Tibial artery (tissue), 4 donors: ENCODE data around the gene KDM4B.

Source experiments
- DNase-seq, 2 donors: peaks; one replicate each; pipeline ENCODE4 v3.0.0-alpha.2; 2019
- H3K27ac ChIP-seq, 2 donors: fragments of 200-600 bp; sonication (generic) in 1 of 2; 1 replicate in 1 of 2; 2 replicates in 1 of 2; pipeline ENCODE4 v1.5.1; 2018 to 2019; ENCODE audit warnings: mild to moderate bottlenecking in 1 of 2
- H3K27me3 ChIP-seq, 2 donors: fragments of 200-600 bp; sonication (generic) in 1 of 2; one replicate each; pipeline versions ENCODE4 v1.5.1 to v1.6.0; 2016 to 2019
- H3K36me3 ChIP-seq, 3 donors: fragments of 200-600 bp; sonication (generic) in 2 of 3; one replicate each; pipeline ENCODE4 v1.5.1; 2016 to 2019; ENCODE audit warnings: mild to moderate bottlenecking in 2 of 3
- H3K4me1 ChIP-seq, 4 donors: fragments of 200-600 bp; sonication (generic) in 2 of 4; 1 replicate in 3 of 4; 2 replicates in 1 of 4; pipeline ENCODE4 v1.5.1; 2016 to 2019
- H3K4me3 ChIP-seq, 2 donors: fragments of 200-600 bp; sonication (generic) in 1 of 2; 1 replicate in 1 of 2; 2 replicates in 1 of 2; pipeline ENCODE4 v1.5.1; 2018 to 2019; ENCODE audit warnings: mild to moderate bottlenecking in 2 of 2
- H3K9me3 ChIP-seq, 3 donors: fragments of 200-600 bp; sonication (generic) in 1 of 3; one replicate each; pipeline ENCODE4 v1.5.1; 2016 to 2019
- intact Hi-C: fragments of 100-400 bp; cut with DNase I; formaldehyde crosslinking; loops from one replicate; pipeline ENCODE4 v1.15.0; 2023; ENCODE audit warnings: low total_unique reads
- TF ChIP-seq, protein P1 (sequence below), 2 experiments: fragments of 200-600 bp in 1 of 2; fragments of 450-650 bp in 1 of 2; IDR thresholded peaks; one replicate each; pipeline ENCODE4 v1.5.1; 2017 to 2019; ENCODE audit warnings: antibody characterized with exemption in 2 of 2, mild to moderate bottlenecking in 1 of 2, moderate library complexity in 1 of 2

The KDM4B gene

DNA sequence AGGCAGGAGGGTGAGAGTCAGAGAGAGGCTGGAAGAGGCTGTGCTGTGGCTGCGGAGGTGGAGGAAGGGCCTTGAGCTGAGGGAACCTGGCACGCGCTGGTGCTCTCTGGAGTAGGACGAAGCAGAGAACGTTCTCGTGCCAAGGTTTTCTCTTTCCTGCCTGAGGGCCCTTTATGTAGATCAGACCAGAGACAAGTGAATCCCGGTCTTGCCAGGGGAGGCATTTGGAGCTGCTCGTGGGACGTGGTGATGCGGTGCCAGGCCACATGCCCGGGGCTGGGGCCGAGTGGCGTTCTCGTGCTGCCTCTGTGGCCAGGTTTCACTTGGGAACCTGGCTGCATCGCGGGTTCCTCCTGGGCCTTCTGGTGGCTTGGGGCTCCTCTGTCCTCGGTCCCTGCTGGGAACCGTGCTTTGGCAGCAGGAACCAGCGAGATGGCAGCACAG lies 54.2 kb downstream of the KDM4B start:
- H3K27ac ChIP-seq: no peak overlapping the region
- no peak overlapping the region for H3K4me3 ChIP-seq
- peaks cover 0 to 29% (median 8%) of the 10 kb centered on the region in 4 donors for H3K4me1 ChIP-seq
- no peak for DNase-seq
- no peaks in the 10 kb centered on the region for H3K27me3 ChIP-seq
- no peaks in the 10 kb centered on the region for H3K9me3 ChIP-seq
- intact Hi-C loops: no loop called here
- H3K36me3 ChIP-seq: peaks cover 0 to 8% (median 8%) of the 10 kb centered on the region in 3 donors
- TF ChIP-seq, protein P1, sequence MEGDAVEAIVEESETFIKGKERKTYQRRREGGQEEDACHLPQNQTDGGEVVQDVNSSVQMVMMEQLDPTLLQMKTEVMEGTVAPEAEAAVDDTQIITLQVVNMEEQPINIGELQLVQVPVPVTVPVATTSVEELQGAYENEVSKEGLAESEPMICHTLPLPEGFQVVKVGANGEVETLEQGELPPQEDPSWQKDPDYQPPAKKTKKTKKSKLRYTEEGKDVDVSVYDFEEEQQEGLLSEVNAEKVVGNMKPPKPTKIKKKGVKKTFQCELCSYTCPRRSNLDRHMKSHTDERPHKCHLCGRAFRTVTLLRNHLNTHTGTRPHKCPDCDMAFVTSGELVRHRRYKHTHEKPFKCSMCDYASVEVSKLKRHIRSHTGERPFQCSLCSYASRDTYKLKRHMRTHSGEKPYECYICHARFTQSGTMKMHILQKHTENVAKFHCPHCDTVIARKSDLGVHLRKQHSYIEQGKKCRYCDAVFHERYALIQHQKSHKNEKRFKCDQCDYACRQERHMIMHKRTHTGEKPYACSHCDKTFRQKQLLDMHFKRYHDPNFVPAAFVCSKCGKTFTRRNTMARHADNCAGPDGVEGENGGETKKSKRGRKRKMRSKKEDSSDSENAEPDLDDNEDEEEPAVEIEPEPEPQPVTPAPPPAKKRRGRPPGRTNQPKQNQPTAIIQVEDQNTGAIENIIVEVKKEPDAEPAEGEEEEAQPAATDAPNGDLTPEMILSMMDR (IDR thresholded peaks at IDR 0.05): no peak

DNA sequence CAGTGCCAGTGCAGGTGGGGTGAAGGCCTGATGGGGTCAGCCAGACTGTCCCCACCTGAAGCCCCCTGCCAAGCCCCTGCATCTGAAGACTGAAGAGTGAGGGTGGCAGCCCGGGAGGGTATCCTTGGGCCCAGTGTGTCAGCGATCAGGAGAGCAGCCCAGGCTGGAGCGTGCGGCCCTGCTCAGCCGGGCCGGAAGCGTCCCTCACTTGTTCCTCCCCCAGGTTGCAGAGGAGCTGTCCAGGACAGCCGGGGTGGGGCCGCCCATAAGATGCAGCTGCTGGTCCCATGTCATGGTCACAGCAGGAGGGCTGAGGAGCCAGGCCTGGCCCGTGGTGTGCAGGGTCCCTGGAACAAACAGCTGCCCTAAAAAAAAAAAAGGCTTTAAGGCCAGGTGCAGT lies 55.4 kb downstream of the KDM4B start:
- Histone ChIP-seq H3K27ac (no peak overlapping the region), H3K4me1 (peaks cover 0 to 24% (median 8%) of the 10 kb centered on the region in 4 donors), H3K9me3 (no peaks in the 10 kb centered on the region), H3K4me3 (no peak overlapping the region), H3K27me3 (no peaks in the 10 kb centered on the region), H3K36me3 (no peaks in the 10 kb centered on the region)
- no peak for DNase-seq
- intact Hi-C loops: no loop called here
- TF ChIP-seq, protein P1 (IDR thresholded peaks at IDR 0.05): no peak

DNA sequence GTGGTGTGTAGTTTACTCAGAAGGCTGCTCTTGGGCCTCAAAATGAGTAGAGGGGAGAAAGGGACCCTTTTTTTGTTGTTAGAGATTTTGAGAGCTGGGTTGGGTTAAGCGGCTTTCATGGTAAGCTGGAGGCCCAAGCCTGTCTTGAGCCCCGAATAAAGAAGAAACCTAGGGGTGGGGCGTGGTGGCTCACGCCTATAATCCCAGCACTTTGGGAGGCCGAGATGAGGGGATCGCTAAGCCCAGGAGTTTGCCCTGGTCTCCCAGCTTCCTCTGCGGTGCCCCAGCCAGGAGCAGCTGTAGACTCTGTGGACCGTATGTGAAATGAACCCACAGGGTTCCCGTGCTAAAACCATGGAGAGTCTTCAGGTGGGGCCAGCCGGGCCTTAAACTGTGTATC lies 56.1 kb downstream of the KDM4B start:
- TF ChIP-seq, protein P1 (IDR thresholded peaks at IDR 0.05): no peak
- H3K4me3 ChIP-seq: no peak overlapping the region
- H3K36me3 ChIP-seq: no peaks in the 10 kb centered on the region
- H3K27ac ChIP-seq: no peak overlapping the region
- no peak for DNase-seq
- intact Hi-C loops: no loop called here
- no peaks in the 10 kb centered on the region for H3K9me3 ChIP-seq
- no peaks in the 10 kb centered on the region for H3K27me3 ChIP-seq
- H3K4me1 ChIP-seq: peaks cover 0 to 28% (median 8%) of the 10 kb centered on the region in 4 donors

DNA sequence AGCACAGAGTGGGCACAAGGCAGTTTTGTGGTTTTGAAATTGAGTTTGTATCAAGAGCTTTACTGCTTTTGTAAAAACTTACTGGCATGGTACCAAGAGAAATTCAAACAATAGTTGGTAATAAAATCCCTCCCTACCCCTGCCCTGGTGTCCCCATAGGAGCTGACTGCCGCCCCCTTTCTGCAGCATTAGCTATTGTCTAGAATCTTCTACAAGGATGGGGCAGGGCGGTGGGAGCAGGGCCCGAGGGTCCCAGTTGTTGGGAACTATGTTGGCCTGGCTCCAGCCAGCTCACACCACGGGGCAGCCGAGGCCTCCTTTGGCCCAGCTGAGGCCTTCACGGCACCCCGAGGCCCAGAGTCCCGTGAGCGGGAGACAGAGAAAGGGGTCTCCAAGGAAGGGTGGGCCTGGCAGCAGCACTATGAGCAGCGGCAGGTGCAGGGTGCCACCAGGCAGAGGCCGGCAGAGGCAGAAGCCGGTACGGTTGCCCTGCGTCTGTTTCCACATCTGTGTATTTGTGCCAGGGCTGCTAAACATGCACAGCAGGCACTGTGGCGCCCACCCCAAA lies 57.9 kb downstream of the KDM4B start:
- no peak overlapping the region for H3K27ac ChIP-seq
- TF ChIP-seq, protein P1 (IDR thresholded peaks at IDR 0.05): no peak
- intact Hi-C loops: no loop called here

DNA sequence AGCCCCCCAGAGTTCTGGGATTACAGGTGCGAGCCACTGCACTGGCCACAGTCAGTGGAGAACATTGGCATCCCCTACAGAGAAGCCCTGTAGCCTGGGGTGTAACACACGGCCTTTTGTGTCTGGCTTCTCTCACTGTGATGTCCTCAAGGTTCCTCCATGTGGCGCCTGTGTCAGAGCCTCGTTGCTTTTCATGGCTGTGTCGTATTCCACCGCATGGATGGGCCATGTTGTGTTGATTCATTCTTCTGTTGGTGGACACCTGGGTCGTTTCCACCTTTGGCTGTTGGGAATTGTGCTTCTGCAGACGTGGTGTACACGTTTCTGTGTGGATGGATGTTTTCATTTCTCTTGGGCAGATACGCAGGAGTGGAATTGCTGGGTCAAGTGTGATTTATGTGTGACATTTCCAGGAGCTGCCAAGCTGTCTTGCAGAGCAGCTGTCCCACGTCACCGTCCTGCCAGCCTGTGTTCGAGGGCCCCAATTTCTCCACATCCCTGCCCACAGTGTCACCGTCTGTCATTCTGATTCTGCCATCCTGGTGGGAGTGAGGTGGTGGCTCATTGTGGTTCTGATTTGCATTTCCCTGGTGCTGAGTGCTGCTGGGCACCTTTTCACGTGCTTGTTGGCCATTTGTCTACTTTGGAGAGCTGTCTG lies 59.4 kb downstream of the KDM4B start:
- TF ChIP-seq, protein P1 (IDR thresholded peaks at IDR 0.05): no peak
- DNase-seq: no peak
- peaks cover 6 to 12% (median 10%) of the 10 kb centered on the region in 3 donors for H3K36me3 ChIP-seq
- peaks cover 0 to 31% (median 10%) of the 10 kb centered on the region in 4 donors for H3K4me1 ChIP-seq
- intact Hi-C loops: no loop called here
- no peak overlapping the region for H3K4me3 ChIP-seq
- H3K27ac ChIP-seq: no peak overlapping the region
- H3K9me3 ChIP-seq: no peaks in the 10 kb centered on the region
- H3K27me3 ChIP-seq: no peaks in the 10 kb centered on the region

More for the DNA sequence above, 57.9 kb downstream of the KDM4B start:
- Histone ChIP-seq H3K9me3 (no peaks in the 10 kb centered on the region), H3K4me3 (no peak overlapping the region), H3K4me1 (peaks cover 0 to 41% (median 13%) of the 10 kb centered on the region in 4 donors), H3K27me3 (no peaks in the 10 kb centered on the region), H3K36me3 (no peaks in the 10 kb centered on the region)
- DNase-seq: no peak
